Activated naive CD8-positive, alpha-beta T cell treated with anti-CD3 and anti-CD28 coated beads, Interleukin-2, amount 50 U/mL, for 24 hours (primary cell): ENCODE data around the gene ARID5B.

Experiments used
- ATAC-seq: fragments of 150-1000 bp; cut with Tn5 transposase; one replicate; pipeline ENCODE4 v1.10.0; 2021
- DNase-seq: peaks from one replicate; pipeline ENCODE4 v3.0.0; 2021
- H3K27ac Mint-ChIP-seq: one replicate; pipeline ENCODE4 v1.8.0; 2021; ENCODE audit warnings: mild to moderate bottlenecking, mixed read lengths
- H3K27me3 Mint-ChIP-seq: one replicate; pipeline ENCODE4 v1.8.0; 2021; ENCODE audit warnings: mixed read lengths
- H3K36me3 Mint-ChIP-seq: one replicate; pipeline ENCODE4 v1.8.0; 2021; ENCODE audit warnings: low read depth, mixed read lengths
- H3K4me1 Mint-ChIP-seq: one replicate; pipeline ENCODE4 v1.8.0; 2021; ENCODE audit warnings: mixed read lengths
- H3K4me3 Mint-ChIP-seq: one replicate; pipeline ENCODE4 v1.8.0; 2021; ENCODE audit warnings: mild to moderate bottlenecking, moderate library complexity, mixed read lengths
- H3K9me3 Mint-ChIP-seq: one replicate; pipeline ENCODE4 v1.8.0; 2021; ENCODE audit warnings: mixed read lengths

The ARID5B gene

GRCh38 chr10:62017491-62017870 lies 116.0 kb downstream of the ARID5B start:
- no peak overlapping the region for H3K4me3 Mint-ChIP-seq
- peaks cover 57% of the 10 kb centered on the region for H3K4me1 Mint-ChIP-seq
- H3K9me3 Mint-ChIP-seq: peaks cover 9% of the 10 kb centered on the region
- peak overlapping the region; percentile 43 for H3K27ac Mint-ChIP-seq
- no peak for DNase-seq
- peaks cover 36% of the 10 kb centered on the region for H3K36me3 Mint-ChIP-seq
- ATAC-seq: no peak
- H3K27me3 Mint-ChIP-seq: no peaks in the 10 kb centered on the region

- ATAC-seq: no peak
- peaks cover 9% of the 10 kb centered on the region for H3K9me3 Mint-ChIP-seq
- H3K27ac Mint-ChIP-seq: peak overlapping the region; percentile 95
- H3K27me3 Mint-ChIP-seq: no peaks in the 10 kb centered on the region
- H3K4me1 Mint-ChIP-seq: peaks cover 66% of the 10 kb centered on the region
- H3K36me3 Mint-ChIP-seq: peaks cover 43% of the 10 kb centered on the region
- peak overlapping the region; percentile 12 for H3K4me3 Mint-ChIP-seq
- DNase-seq: no peak
Observed at GRCh38 chr10:62018131-62018911, 116.8 kb downstream of the ARID5B start.

GRCh38 chr10:62019013-62019684 lies 117.7 kb downstream of the ARID5B start:
- Mint-ChIP-seq H3K4me1 (peaks cover 71% of the 10 kb centered on the region), H3K4me3 (peak overlapping the region; percentile 12), H3K27ac (peak overlapping the region; percentile 95), H3K27me3 (no peaks in the 10 kb centered on the region), H3K9me3 (peaks cover 9% of the 10 kb centered on the region), H3K36me3 (peaks cover 45% of the 10 kb centered on the region)
- ATAC-seq: no peak
- DNase-seq: no peak

- H3K4me1 Mint-ChIP-seq: peaks cover 78% of the 10 kb centered on the region
- peaks cover 9% of the 10 kb centered on the region for H3K9me3 Mint-ChIP-seq
- no peaks in the 10 kb centered on the region for H3K27me3 Mint-ChIP-seq
- H3K4me3 Mint-ChIP-seq: peak overlapping the region; percentile 53
- peak; percentile 12 for ATAC-seq
- peak overlapping the region; percentile 95 for H3K27ac Mint-ChIP-seq
- H3K36me3 Mint-ChIP-seq: peaks cover 48% of the 10 kb centered on the region
- DNase-seq: no peak
Observed at GRCh38 chr10:62019685-62020359, 118.3 kb downstream of the ARID5B start.

DNA sequence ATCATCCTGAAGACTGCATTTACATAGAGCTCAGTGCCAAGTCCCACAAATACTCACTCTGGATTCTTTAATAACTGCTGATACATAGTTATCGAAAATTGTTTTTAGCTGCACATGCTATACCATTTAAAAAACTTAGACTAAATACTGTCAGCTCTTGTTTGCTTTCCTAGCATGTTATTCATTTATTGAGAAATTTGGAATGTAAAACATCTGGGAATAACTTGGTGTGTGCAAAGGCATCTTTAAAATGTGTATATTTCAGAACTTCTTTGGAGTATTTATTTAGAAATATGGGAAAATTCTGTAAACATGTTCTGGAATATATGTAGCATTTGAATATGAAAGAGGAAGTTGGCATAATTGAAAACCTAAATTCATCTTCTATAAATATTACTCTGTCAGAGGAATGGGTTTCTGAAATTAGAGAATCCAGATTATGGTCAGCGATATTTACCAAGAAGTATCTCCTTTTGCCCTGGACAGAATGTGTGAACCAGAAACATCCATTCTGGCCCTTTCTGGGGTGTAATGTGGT lies 119.7 kb downstream of the ARID5B start:
- H3K36me3 Mint-ChIP-seq: peaks cover 52% of the 10 kb centered on the region

GRCh38 chr10:62021978-62022802 lies 120.7 kb downstream of the ARID5B start:
- peaks cover 87% of the 10 kb centered on the region for H3K4me1 Mint-ChIP-seq
- peak overlapping the region; percentile 74 for H3K27ac Mint-ChIP-seq
- no peak for DNase-seq
- no peaks in the 10 kb centered on the region for H3K27me3 Mint-ChIP-seq
- no peak overlapping the region for H3K4me3 Mint-ChIP-seq
- peaks cover 52% of the 10 kb centered on the region for H3K36me3 Mint-ChIP-seq
- ATAC-seq: no peak
- peaks cover 9% of the 10 kb centered on the region for H3K9me3 Mint-ChIP-seq

More for the DNA sequence above, 119.7 kb downstream of the ARID5B start:
- no peaks in the 10 kb centered on the region for H3K27me3 Mint-ChIP-seq
- H3K27ac Mint-ChIP-seq: peak overlapping the region; percentile 74
- peaks cover 9% of the 10 kb centered on the region for H3K9me3 Mint-ChIP-seq
- peaks cover 90% of the 10 kb centered on the region for H3K4me1 Mint-ChIP-seq
- DNase-seq (no peak), ATAC-seq (no peak)
- no peak overlapping the region for H3K4me3 Mint-ChIP-seq

DNA sequence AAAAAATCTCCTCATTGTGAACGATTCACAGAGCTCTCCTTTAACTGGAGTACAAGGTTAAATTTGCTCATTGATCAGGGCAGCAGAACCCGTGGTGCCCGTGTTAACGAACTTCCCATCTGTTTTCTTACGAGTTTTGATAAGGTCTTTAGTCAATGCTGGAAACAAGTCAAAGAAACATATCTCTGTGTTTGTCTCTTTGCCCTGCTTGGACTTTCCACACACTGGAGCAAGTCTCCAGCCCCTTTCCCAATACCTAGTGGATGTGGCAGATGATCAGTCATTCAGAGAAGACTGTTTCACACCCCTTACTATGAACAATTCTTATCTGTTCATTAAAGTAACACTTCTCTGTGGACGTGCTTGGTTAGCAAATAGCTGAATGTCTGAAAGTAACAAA lies 121.3 kb downstream of the ARID5B start:
- no peak for DNase-seq
- H3K36me3 Mint-ChIP-seq: peaks cover 52% of the 10 kb centered on the region

GRCh38 chr10:62023329-62023728 lies 121.8 kb downstream of the ARID5B start:
- Mint-ChIP-seq H3K27me3 (no peaks in the 10 kb centered on the region), H3K27ac (peak overlapping the region; percentile 74), H3K4me3 (no peak overlapping the region), H3K9me3 (peaks cover 9% of the 10 kb centered on the region), H3K36me3 (peaks cover 51% of the 10 kb centered on the region), H3K4me1 (peaks cover 87% of the 10 kb centered on the region)
- no peak for DNase-seq
- ATAC-seq: peak; percentile 38

More for the DNA sequence above, 121.3 kb downstream of the ARID5B start:
- Mint-ChIP-seq H3K9me3 (peaks cover 9% of the 10 kb centered on the region), H3K4me1 (peaks cover 86% of the 10 kb centered on the region), H3K4me3 (no peak overlapping the region), H3K27me3 (no peaks in the 10 kb centered on the region), H3K27ac (peak overlapping the region; percentile 74)
- ATAC-seq: peak; percentile 47

DNA sequence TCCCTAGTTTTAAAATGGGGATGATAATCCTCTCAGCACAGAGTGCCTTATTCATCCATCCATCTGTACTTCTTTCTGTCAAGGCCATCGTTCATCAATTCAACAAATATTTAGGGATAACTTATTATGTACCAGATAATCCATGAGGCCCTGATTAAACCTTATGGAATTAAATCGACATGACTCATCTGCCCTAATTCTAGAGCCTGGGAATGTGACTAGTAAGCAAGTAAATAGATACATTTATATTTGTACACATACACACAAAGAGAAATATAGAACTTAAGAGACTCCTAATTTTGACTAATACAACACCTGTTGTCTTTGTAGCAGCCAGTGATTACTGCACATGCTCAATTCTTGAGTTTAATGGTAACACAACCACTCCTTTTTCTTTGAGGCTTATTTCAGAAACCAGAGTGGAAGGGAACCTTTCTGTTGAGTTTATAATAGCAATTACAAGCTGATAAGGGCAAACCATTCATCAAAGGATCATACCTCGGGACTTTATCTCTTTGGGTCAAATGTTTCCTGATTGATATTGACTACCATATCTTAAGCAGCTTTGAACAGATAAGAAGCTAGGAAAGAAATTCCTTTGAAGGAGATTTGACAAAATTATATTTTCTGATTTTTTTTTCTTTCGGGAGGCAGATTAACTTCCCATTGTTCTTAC lies 122.7 kb downstream of the ARID5B start:
- peak overlapping the region; percentile 74 for H3K27ac Mint-ChIP-seq
- H3K4me1 Mint-ChIP-seq: peaks cover 87% of the 10 kb centered on the region
- no peak for ATAC-seq
- DNase-seq: no peak
- H3K4me3 Mint-ChIP-seq: no peak overlapping the region
- no peaks in the 10 kb centered on the region for H3K27me3 Mint-ChIP-seq
- peaks cover 5% of the 10 kb centered on the region for H3K9me3 Mint-ChIP-seq
- H3K36me3 Mint-ChIP-seq: peaks cover 49% of the 10 kb centered on the region

DNA sequence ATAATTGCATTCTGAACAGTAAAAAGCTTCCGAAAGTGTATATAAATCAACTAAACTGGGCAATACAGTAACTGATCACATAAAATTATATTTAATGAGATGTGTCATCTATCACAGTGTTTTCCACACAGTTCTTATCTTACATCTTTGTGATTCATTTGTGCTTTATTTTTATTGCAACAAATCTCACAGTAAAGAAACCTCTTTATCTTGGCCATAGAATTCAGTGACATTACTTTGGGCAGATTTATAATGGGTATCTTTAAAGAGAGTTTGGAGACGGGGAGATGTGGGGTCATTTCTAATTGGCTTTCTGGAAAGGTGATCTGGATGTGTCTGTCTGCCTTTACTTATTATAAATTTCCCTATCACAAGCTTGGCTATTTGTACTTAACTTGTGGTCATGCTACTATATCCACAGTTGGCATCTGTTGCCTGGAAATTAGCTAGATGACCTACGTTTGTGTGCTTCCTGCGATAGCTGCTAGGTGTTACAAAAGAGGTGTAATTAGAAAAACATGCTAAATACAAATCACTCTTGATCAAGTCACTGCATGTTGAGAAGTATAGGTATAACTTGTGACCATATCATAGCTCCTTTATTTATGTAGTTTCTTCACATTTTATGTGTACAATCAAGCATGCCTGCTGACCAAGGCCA lies 123.8 kb downstream of the ARID5B start:
- ATAC-seq (no peak), DNase-seq (no peak)
- Mint-ChIP-seq H3K9me3 (peaks cover 4% of the 10 kb centered on the region), H3K4me1 (peaks cover 84% of the 10 kb centered on the region), H3K27ac (no peak overlapping the region), H3K4me3 (no peak overlapping the region), H3K27me3 (no peaks in the 10 kb centered on the region), H3K36me3 (peaks cover 47% of the 10 kb centered on the region)

GRCh38 chr10:62025901-62026879 lies 124.7 kb downstream of the ARID5B start:
- Mint-ChIP-seq H3K36me3 (peaks cover 53% of the 10 kb centered on the region), H3K27me3 (no peaks in the 10 kb centered on the region), H3K27ac (no peak overlapping the region), H3K9me3 (no peaks in the 10 kb centered on the region), H3K4me3 (no peak overlapping the region), H3K4me1 (peaks cover 81% of the 10 kb centered on the region)
- no peak for ATAC-seq
- DNase-seq: no peak

DNA sequence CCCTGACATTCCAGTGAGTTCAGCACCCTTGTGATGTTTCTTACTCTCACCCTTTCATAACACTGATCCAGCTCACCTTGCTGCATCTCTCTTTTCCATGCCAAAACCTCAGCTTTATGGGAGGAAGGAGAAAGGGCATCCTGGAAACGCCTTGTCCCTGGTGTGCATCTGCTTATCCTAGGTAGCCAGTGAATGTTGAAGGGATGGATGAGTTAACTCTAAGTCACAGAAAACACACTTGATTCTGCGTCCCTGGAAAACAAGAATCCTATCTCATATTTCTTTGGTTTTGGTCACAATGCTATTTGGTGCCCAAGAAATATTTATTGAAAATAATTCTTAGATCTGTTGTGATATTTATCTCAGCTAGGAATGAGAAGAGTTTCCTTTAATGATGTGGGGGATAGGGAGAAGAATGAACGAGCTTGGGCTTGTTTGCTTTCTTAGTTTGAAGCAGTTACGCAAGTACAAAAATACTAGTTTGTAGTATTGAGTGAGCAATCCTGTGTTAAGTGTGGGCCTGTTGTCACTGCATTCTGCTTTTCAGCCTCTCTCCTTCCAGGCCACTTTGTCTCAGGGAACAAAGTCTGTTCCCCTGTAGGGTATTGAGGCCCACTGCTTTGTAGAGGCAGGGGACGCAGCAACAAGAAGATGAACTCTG lies 126.5 kb downstream of the ARID5B start:
- ATAC-seq: no peak
- Mint-ChIP-seq H3K9me3 (no peaks in the 10 kb centered on the region), H3K4me3 (no peak overlapping the region), H3K36me3 (peaks cover 51% of the 10 kb centered on the region), H3K27ac (peak overlapping the region; percentile 27), H3K27me3 (no peaks in the 10 kb centered on the region), H3K4me1 (peaks cover 76% of the 10 kb centered on the region)
- no peak for DNase-seq
